ENCODE results near the gene ANKH.

DNA sequence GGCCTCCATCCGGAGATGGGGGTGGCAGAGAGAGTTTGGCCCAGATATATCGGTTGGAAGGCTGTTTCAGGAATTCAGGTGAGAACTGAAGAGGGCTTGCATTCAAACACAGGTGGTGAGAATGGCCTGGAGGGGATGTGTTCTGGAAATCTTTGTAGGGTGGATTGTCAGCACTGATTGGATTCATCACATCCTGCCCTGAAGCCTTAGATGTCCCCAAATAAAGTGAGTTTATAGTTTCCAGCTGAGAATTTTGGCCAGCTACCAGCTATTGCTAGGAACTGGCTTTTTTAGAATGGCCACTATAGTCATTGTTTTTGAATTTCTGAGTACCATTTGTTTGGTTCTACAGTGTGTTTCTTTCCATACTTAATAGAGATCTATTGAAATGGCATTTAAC is 46.1 kb upstream of the ANKH start:
- TF ChIP-seq, protein P1, sequence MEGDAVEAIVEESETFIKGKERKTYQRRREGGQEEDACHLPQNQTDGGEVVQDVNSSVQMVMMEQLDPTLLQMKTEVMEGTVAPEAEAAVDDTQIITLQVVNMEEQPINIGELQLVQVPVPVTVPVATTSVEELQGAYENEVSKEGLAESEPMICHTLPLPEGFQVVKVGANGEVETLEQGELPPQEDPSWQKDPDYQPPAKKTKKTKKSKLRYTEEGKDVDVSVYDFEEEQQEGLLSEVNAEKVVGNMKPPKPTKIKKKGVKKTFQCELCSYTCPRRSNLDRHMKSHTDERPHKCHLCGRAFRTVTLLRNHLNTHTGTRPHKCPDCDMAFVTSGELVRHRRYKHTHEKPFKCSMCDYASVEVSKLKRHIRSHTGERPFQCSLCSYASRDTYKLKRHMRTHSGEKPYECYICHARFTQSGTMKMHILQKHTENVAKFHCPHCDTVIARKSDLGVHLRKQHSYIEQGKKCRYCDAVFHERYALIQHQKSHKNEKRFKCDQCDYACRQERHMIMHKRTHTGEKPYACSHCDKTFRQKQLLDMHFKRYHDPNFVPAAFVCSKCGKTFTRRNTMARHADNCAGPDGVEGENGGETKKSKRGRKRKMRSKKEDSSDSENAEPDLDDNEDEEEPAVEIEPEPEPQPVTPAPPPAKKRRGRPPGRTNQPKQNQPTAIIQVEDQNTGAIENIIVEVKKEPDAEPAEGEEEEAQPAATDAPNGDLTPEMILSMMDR (conservative IDR thresholded peaks at IDR 0.05 in 1 of 2, IDR thresholded peaks at IDR 0.05 in 1 of 2; ENCODE audit: extremely low read depth in 1 of 2, insufficient read depth in 1 of 2, low read depth in 1 of 2, low read length in 2 of 2): no peak
- no peak for TF ChIP-seq EZH2 (IDR thresholded peaks at IDR 0.05; ENCODE audit: borderline replicate concordance, low read length)
